GM12801 (cell line): ENCODE data around the gene PDS5A.

Experiments
- CTCF ChIP-seq: IDR thresholded peaks from one replicate; pipeline ENCODE4 v1.5.1; 2011; ENCODE audit warnings: control low read depth; ENCODE audit not compliant: insufficient read length; ENCODE audit errors: extremely low read depth

Gene PDS5A

GRCh38 chr4:39900966-39901365 is 76.7 kb downstream of the PDS5A start:
- TF ChIP-seq CTCF = no peak

- no peak for TF ChIP-seq CTCF
These were observed 78.4 kb downstream of the PDS5A start for GRCh38 chr4:39899291-39899690.

DNA sequence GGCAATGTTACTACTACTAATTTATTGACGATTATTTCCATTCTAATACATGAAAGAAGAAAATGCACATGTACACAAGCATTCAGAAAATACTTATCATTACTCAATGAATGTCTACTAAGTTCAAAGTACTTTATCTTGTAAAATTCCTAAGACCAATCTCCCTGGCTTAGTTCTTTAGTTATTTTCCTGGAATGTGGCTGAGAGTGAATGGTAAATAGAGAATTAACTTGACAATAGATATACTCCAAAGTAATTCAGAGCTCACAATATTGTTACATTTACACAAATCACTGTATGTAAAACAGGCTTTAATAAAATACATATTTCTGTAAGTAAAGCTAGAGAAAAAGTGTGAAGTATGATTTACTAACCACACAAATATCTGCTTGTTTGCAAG is 79.7 kb downstream of the PDS5A start:
- TF ChIP-seq CTCF = no peak

DNA sequence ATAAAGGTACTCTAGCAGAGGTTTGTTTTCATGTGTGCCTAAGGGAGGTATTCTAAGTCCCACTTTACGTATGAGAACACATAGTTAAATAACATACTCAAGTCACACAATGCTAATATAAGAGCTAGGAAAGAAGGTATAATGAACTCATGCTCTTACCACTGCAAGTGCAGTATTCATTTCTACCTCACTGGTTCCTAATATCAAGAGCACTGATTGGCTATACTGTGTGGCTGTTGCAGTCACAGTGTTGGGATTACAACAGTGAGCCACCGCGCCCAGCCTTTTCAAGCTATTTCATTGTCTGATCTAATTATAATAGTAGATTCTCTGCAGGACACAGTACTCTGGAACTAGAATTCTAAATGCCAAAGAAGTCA is 84.0 kb downstream of the PDS5A start:
- no peak for TF ChIP-seq CTCF

- no peak for TF ChIP-seq CTCF
These were observed 84.6 kb downstream of the PDS5A start for GRCh38 chr4:39892988-39893692.

GRCh38 chr4:39889226-39889625 is 88.5 kb downstream of the PDS5A start:
- no peak for TF ChIP-seq CTCF

DNA sequence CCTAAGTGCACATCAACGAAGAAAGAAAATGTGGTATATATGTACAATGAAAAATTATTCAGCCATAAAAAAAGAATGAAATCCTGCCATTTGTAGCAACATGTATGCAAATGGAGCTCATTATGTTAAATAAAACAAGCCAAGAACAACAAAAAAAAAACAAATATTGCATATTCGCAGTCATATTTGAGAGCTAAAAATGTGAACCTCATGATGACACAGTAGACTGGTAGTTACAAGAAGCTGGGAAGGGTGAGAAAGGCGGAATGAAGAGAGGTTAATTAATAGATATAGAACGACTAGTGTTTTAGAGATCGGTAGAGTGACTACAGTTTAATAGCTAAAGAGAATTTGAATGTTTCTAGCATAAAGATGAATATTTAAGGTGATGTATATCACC is 89.2 kb downstream of the PDS5A start:
- no peak for TF ChIP-seq CTCF

- no peak for TF ChIP-seq CTCF
These were observed 94.1 kb downstream of the PDS5A start for GRCh38 chr4:39883646-39884045.
